OCI-LY7 (cell line): Measurements from ENCODE around the gene MSH2. TPM values are rescaled to one million over a fixed set of nuclear protein-coding genes. Genes with fewer than 3 reads are reported as not detected.

Experiments
- BruUV-seq: library from RNA; stranded (reverse); fragments of 400-500 nt; replicated peaks from 2 replicates; lab custom pipeline; 2021; lab: Mats Ljungman, UMichigan
- CTCF ChIA-PET: fragments of 300-600 bp; sonication (Branson Sonifier 250); formaldehyde crosslinking; loops from one replicate; lab custom pipeline; 2022; ENCODE audit warnings: antibody characterized with exemption; ENCODE audit not compliant: unreplicated experiment; lab: Charles Lee
- POLR2A ChIA-PET: fragments of 300-600 bp; sonication (Branson Sonifier 250); formaldehyde crosslinking; loops from one replicate; lab custom pipeline; 2022; ENCODE audit warnings: antibody characterized with exemption; lab: Charles Lee
- DNase-seq: peaks from one replicate; pipeline ENCODE4 v3.0.0-alpha.2; 2015; ENCODE audit warnings: low spot score
- H2AFZ ChIP-seq: fragments of 200-600 bp; sonication (generic), shearing (Covaris generic); 2 replicates; pipeline ENCODE4 v1.6.1; 2014; ENCODE audit warnings: mild to moderate bottlenecking, antibody characterized with exemption, low read length, moderate library complexity
- H3K27ac ChIP-seq: fragments of 200-600 bp; sonication (generic); 2 replicates; pipeline ENCODE4 v1.5.1; 2014; ENCODE audit warnings: mixed run types, low read depth, mild to moderate bottlenecking, moderate library complexity, low read length, inconsistent platforms; ENCODE audit not compliant: poor library complexity, severe bottlenecking
- H3K36me3 ChIP-seq: fragments of 200-600 bp; sonication (generic); 2 replicates; pipeline ENCODE4 v1.6.1; 2014; ENCODE audit warnings: mild to moderate bottlenecking, antibody characterized with exemption, low read length, moderate library complexity, mixed read lengths; ENCODE audit not compliant: insufficient read depth
- H3K4me1 ChIP-seq: fragments of 200-600 bp; sonication (generic); 2 replicates; pipeline ENCODE4 v1.5.1; 2014; ENCODE audit warnings: mild to moderate bottlenecking, low read length; ENCODE audit not compliant: insufficient read depth, poor library complexity, severe bottlenecking
- H3K4me2 ChIP-seq: fragments of 200-600 bp; sonication (generic); 2 replicates; pipeline ENCODE4 v1.6.1; 2014; ENCODE audit warnings: mild to moderate bottlenecking, low read length
- H3K4me3 ChIP-seq: fragments of 200-600 bp; sonication (generic); 2 replicates; pipeline ENCODE4 v1.5.1; 2014; ENCODE audit warnings: mild to moderate bottlenecking, low read depth, low read length; ENCODE audit not compliant: poor library complexity, severe bottlenecking
- H3K79me2 ChIP-seq: fragments of 200-600 bp; sonication (generic); 2 replicates; pipeline ENCODE4 v1.6.1; 2016; ENCODE audit warnings: low read depth, mild to moderate bottlenecking, low read length, moderate library complexity, mixed read lengths; ENCODE audit not compliant: insufficient read depth
- H3K9me2 ChIP-seq: fragments of 200-600 bp; sonication (generic); 2 replicates; pipeline ENCODE4 v1.6.1; 2016; ENCODE audit warnings: mild to moderate bottlenecking, low read length, mixed read lengths; ENCODE audit not compliant: insufficient read depth
- H3K9me3 ChIP-seq: fragments of 200-600 bp; sonication (generic); 2 replicates; pipeline ENCODE4 v1.6.1; 2014; ENCODE audit warnings: mild to moderate bottlenecking, mixed run types, low read length, mixed read lengths
- H4K20me1 ChIP-seq: fragments of 200-600 bp; sonication (generic); 2 replicates; pipeline ENCODE4 v1.6.1; 2014; ENCODE audit warnings: mild to moderate bottlenecking, antibody characterized with exemption, low read length, moderate library complexity, mixed read lengths; ENCODE audit not compliant: insufficient read depth
- CTCF ChIP-seq: fragments of 200-600 bp; sonication (generic); conservative IDR thresholded peaks from 2 replicates; pipeline ENCODE4 v1.5.1; 2014; ENCODE audit warnings: mild to moderate bottlenecking, antibody characterized with exemption, low read length, moderate library complexity, mixed read lengths
- EZH2phosphoT487 ChIP-seq: fragments of 200-600 bp; sonication (generic); IDR thresholded peaks from 2 replicates; pipeline ENCODE4 v1.6.1; 2018; ENCODE audit warnings: low read depth, borderline replicate concordance, mild to moderate bottlenecking, mixed run types, antibody characterized with exemption, low read length, moderate library complexity, mixed read lengths
- intact Hi-C: fragments of 100-400 bp; cut with micrococcal nuclease; formaldehyde crosslinking; loops from one replicate; pipeline ENCODE4 v1.10.0; 2022; ENCODE audit not compliant: unreplicated experiment
- total RNA-seq, 2 experiments: library from RNA; depleted of rRNA in 1 of 2; stranded (reverse); fragments of >200 nt in 1 of 2; shearing (Covaris generic) in 1 of 2; gene quantifications; 2 replicates each; pipeline ENCODE4 v1.2.3, GENCODE V29; 2014 to 2022

Gene MSH2
- total RNA-seq, 2 experiments from 2014 or later: 96.8 to 97.8 TPM

GRCh38 chr2:47455411-47455810 is 52.5 kb downstream of the MSH2 start:
- Histone ChIP-seq H3K4me1 (no peaks in the 10 kb centered on the region), H3K36me3 (peaks cover 91% of the 10 kb centered on the region), H3K9me2 (no peaks in the 10 kb centered on the region), H3K79me2 (no peaks in the 10 kb centered on the region), H3K4me2 (no peak overlapping the region), H4K20me1 (no peaks in the 10 kb centered on the region), H3K9me3 (no peaks in the 10 kb centered on the region), H3K27ac (no peak overlapping the region), H2AFZ (no peak overlapping the region), H3K4me3 (no peak overlapping the region)
- intact Hi-C loops: no loop called here
- POLR2A ChIA-PET: interaction anchor here (0.6 to 0.9 kb wide), 2 partner anchors 68 to 277 kb away, joined by 3 to 4 read pairs; no protein-coding TSS in a partner anchor
- BruUV-seq: no TSS peak
- CTCF ChIA-PET: no interaction called here
- TF ChIP-seq EZH2phosphoT487 (no peak), CTCF (no peak)
- no peak for DNase-seq

- H3K9me3 ChIP-seq: no peaks in the 10 kb centered on the region
- H2AFZ ChIP-seq: no peak overlapping the region
- H4K20me1 ChIP-seq: no peaks in the 10 kb centered on the region
- ChIA-PET POLR2A (interaction anchor here (0.6 kb wide), 1 partner anchor 91 kb away, joined by 5 read pairs; no protein-coding TSS in a partner anchor), CTCF (no interaction called here)
- no peak for DNase-seq
- intact Hi-C loops: no loop called here
- no peaks in the 10 kb centered on the region; the same call in 1 of the 2 replicates for H3K79me2 ChIP-seq
- BruUV-seq: no TSS peak
- no peak overlapping the region for H3K4me3 ChIP-seq
- TF ChIP-seq CTCF (no peak), EZH2phosphoT487 (no peak)
- H3K4me2 ChIP-seq: no peak overlapping the region
- H3K4me1 ChIP-seq: no peaks in the 10 kb centered on the region
- H3K36me3 ChIP-seq: peaks cover 87% of the 10 kb centered on the region
- no peak overlapping the region for H3K27ac ChIP-seq
- no peaks in the 10 kb centered on the region for H3K9me2 ChIP-seq
Observed at GRCh38 chr2:47456851-47457250, 53.9 kb downstream of the MSH2 start.

- peaks cover 90% of the 10 kb centered on the region for H3K36me3 ChIP-seq
- H3K4me3 ChIP-seq: no peak overlapping the region
- no peaks in the 10 kb centered on the region for H3K4me1 ChIP-seq
- no peaks in the 10 kb centered on the region for H3K9me3 ChIP-seq
- CTCF ChIA-PET: no interaction called here
- no peak overlapping the region for H3K27ac ChIP-seq
- no peak overlapping the region for H3K4me2 ChIP-seq
- H4K20me1 ChIP-seq: no peaks in the 10 kb centered on the region
- no peak for DNase-seq
- TF ChIP-seq EZH2phosphoT487: no peak
- no peak for TF ChIP-seq CTCF
- BruUV-seq: no TSS peak
- H2AFZ ChIP-seq: no peak overlapping the region
- H3K9me2 ChIP-seq: no peaks in the 10 kb centered on the region
- POLR2A ChIA-PET: interaction anchor here (0.6 to 1.3 kb wide), 2 partner anchors 13 to 91 kb away, joined by 5 to 7 read pairs; no protein-coding TSS in a partner anchor
- intact Hi-C loops: no loop called here
- H3K79me2 ChIP-seq: no peaks in the 10 kb centered on the region; the same call in 1 of the 2 replicates
Observed at GRCh38 chr2:47457268-47457667, 54.3 kb downstream of the MSH2 start.
